SIG-M5 treated with dmso at 0.1 percent for 504 hours (cell line): ENCODE measurements around the gene P3H2.
A peak's percentile ranks its signal among the peaks of the same experiment; 100 is the strongest.

Experiments
- DNase-seq: peaks from one replicate; lab custom pipeline; 2025; ENCODE audit not compliant: unreplicated experiment; lab: John Stamatoyannopoulos, UW

P3H2 gene

DNA sequence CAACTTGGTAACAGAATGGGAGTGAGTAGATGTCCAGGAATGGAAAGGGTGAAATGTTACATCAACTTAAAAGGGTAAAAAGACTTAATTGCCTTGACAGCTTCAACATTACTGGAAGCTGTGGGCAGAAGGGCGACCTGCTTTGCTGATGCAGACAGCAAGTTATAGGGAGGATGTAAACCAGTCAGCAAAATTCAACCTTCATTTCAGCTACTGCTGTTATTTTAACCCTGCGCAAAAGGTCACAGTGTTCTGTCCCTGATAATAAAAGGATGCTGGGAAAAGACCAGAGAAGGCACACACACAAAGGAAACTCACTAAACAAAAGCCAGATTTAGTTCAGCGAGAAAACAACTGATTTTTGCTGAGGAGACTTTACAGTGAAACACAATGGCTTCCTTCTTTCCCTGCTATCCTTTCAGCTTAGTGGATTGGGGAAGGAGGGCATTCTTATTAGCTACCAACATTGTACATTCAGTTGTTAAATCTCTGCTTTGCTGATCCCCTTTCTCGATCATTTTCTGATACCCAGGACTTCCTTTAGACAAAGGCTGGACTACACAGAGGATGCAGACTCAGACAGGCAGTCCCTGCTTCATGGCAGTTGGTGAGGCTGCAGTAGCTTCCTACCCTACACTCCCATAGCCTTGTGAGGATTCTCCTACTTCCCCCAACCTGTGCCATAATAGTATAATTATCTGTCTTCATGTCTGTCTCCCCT lies 62.0 kb downstream of the P3H2 start:
- no peak for DNase-seq

- DNase-seq: no peak
These were observed 64.0 kb downstream of the P3H2 start for GRCh38 chr3:190056742-190057141.

- no peak for DNase-seq
These were observed 64.9 kb downstream of the P3H2 start for GRCh38 chr3:190055773-190056172.

- no peak for DNase-seq
These were observed 66.6 kb downstream of the P3H2 start for GRCh38 chr3:190053919-190054672.

- DNase-seq: no peak
These were observed 69.1 kb downstream of the P3H2 start for GRCh38 chr3:190051641-190052040.

GRCh38 chr3:190048932-190049441 lies 71.7 kb downstream of the P3H2 start:
- peak; percentile 45 for DNase-seq

DNA sequence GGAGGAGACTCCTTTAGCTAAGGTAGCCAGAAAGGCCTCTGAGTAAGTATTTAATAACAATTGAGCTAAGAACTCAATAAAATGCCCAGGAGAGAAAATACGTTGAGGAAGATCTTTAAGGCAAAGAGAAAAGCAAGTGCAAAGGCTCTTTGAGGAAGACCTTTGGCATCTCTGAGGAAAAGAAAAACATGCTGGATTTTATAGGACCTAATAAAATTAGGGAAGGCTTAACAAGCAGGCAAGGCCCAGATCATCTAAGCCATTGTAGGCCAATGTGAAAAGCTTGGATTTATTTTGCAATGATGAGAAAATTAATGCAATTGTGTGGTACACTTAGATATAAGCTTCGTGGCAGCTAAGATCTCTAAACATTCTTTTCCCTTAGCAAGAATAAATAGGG lies 75.7 kb downstream of the P3H2 start:
- no peak for DNase-seq

- DNase-seq: no peak
These were observed 76.6 kb downstream of the P3H2 start for GRCh38 chr3:190044142-190044541.

DNA sequence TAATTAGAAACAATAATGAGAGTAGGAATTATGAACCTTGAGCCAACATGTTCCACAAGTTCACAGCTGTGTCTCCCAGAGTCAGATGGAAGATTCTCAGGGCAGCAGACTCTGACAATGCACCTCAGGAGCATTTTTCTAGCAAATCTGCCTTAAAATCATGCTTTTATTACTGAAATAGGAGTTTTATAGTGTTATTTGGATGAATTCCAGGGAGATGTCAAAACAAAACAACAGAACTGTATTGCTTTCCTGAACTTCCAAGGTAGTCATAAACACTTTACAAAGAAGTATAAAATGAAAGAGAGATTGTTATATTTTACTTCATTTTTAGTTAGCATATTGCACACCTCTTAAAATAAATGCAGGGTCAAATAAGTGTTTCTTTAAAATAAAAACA lies 77.0 kb downstream of the P3H2 start:
- DNase-seq: no peak

DNA sequence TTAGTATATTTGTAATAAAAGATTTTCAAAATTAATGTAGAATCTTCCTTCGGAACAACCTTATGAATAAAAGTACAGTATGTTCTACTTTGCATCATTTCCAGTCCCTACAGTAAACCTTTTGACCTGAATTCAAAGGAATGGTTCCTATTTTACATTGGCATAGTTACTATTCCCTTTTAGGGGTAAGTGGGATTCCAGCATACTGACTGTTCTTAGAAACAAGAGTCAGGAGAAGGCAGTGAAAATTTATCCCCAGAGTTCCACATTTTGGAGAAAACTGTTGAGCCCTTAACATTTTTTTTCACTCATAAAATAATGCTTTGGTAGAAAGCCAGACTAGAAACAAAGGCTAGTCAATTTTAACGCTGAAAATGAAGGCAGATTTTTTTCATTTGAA lies 78.1 kb downstream of the P3H2 start:
- no peak for DNase-seq

DNA sequence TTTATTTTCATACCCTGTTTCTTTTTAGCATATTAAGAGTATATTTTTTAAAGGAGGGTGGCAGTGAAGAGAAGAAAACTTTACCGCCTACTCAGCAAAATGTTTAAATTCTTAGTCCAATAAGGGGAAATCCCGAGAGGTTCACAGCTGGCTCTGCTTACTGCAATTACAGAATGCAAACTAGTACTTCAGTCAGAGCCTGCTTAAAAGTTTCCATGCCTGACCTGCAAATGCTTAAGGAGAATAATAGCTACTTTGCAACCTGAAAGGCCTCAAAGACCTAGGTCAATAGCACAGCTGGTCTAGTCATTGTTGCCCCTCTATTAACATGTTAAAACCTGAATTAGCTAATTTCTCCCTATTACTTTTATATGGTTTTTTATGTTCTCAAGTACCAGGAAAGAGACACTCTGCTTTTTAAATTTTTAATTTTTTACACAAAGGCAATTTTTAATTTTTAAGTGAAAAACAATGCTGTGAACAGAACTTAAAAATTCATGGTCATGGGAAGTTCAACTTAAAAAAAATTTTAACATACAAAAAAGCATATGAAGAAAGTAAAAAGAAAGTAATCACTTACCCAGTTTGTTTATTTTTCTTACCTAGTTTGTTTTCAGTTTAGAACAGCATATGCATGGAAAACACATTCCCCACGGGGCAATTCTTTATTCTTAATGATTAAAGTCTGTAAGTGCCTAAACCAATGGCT lies 79.2 kb downstream of the P3H2 start:
- no peak for DNase-seq

GRCh38 chr3:190040145-190040544 lies 80.6 kb downstream of the P3H2 start:
- DNase-seq: no peak

DNA sequence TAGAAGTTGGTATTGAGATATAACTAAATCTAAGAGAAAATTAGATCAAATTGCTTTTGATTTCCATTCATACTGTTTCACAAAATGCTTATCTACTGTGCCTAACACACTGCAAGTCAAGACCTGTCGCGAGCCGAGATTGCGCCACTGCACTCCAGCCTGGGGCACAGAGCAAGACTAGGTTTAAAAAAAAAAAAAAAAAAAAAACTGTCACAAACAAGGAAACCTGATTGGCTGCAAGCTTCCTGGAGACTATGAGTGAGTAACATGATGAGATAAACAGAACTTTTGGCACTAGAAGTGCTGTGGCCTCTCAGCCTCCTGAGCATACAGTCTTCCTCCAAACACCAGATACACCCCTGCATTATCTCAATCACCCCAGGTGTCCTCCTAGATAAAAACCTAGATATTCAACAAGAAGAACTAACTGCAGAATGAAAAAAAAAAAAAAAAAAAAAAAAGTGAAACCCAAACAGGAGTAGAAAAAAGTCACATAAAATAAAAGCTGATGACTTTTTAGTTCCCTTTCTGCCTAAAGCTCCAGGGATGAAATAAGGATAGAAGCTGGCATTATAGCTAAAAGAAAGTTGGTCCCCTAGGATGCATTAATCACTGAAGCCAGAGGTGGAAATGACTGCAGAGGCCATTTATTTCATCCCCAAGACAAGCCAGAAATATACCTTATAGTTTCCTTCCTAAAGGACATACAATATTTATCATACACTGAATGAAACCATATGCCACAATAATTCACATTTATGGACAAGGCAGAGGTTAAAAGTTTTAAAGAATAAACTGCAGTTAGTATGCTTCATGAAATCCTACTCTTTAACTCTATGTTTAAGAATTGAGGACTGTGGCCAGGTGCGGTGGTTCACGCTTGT lies 82.4 kb downstream of the P3H2 start:
- peak; percentile 23 for DNase-seq

- DNase-seq: no peak
These were observed 84.1 kb downstream of the P3H2 start for GRCh38 chr3:190036631-190037030.

DNA sequence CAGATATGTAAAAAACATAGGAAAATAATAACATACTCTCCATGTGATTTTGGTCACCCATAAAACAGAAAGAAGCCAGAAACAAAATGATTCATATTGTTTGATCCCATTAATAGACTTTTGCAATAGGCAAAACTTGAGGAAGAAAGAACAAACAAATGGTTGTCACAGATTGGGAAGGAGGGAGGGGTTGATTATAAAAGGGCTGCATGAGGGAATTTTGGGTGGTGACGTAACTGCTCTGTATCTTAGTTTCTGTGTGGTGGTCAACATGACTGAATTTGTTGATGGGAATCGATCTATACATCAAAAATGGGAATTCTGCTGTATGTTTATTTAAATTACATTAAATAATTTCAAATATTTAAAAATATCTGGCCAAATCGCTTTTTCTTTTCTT lies 86.3 kb downstream of the P3H2 start:
- no peak for DNase-seq

DNA sequence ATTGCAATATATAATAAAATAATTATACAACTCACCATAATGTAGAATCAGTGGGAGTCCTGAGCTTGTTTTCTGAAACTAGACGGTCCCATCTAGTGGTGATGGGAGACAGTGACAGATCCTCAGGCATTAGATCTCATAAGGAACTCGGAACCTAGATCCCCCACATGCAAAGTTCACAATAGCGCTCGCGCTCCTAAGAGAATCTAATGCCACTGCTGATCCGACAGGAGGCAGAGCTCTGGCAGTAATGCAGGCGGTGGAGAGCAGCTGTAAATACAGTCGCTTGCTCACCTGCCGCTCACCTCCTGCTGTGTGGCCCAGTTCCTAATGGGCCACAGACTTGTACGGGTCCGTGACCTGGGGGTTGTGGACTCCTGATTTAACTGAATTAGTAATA lies 87.8 kb downstream of the P3H2 start:
- no peak for DNase-seq

DNA sequence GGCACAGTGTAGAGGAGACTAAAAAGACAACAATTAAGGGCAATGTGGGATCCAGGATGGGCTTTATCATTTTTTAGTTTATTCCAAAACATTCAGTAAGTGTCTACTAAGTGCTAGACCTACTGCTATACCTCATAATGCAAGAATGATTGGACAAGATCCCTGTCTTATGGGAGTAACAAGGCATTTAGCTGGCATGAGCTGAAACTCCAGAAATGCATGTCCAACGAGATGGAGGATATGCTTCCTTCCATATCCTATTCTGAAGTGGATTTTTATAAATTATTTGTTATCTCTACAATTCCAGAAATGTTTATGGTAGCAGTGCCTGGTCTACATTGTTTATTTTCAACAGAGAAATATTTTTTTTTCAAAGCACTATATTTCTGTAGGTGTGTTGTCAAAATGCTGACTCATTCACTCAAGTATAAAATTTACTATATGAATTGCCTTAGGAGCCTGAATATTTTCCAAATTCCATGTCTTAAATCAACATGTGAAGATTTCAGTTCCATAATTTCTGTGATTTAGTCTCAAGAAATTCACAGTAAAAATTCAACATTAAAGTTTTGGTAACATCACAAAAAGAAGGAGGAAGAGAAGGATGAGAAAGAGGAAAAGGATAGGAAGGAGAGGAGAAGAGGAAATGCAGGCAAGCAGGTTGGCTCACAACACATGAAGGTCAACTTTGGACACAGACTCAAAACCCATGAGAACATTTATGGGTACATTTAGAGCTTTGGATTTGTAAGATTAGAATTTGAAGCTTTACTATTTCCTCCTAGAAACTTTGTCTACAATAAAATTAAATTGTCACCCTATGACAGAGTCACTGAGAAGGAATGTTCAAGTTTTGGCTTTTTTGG lies 88.6 kb downstream of the P3H2 start:
- DNase-seq: no peak

DNA sequence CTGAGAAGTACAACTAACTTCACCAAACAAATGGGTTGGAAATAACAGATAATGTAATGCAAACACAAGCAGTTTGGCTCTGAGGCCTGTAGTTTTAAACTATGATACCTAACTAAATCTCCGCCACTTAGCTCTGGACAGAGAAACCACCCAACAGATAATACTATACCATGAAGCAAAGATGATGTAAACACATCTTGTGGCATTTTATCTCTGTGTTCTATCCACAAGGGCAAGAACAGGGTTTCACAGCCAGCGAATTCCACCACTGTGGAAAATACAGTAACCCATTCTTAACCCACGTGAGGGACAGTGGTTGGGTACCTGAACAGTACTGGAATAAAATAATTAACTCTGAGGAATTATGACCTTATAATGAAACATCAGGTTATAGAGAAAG lies 93.6 kb downstream of the P3H2 start:
- no peak for DNase-seq

- DNase-seq: no peak
These were observed 94.5 kb downstream of the P3H2 start for GRCh38 chr3:190026154-190026553.

- DNase-seq: no peak
These were observed 95.8 kb downstream of the P3H2 start for GRCh38 chr3:190024912-190025311.
